ENCODE measurements around the gene APOBR. TPM values are rescaled to one million over a fixed set of nuclear protein-coding genes. Genes with fewer than 3 reads are reported as not detected.
A peak's percentile ranks its signal among the peaks of the same experiment; 100 is the strongest.

Gene APOBR
- total and polyA plus RNA-seq, 2 of the 13 experiments (the other 11 are each of a cell fraction or from before 2014, with no cell fraction given) = 0.03 TPM; not detected in 1

GRCh38 chr16:28503470-28504259 is 9.2 kb downstream of the APOBR start (continued):
- no peak for TF ChIP-seq THRA (CRISPR knock-in tag; IDR thresholded peaks at IDR 0.05; ENCODE audit: borderline replicate concordance)
- 0 out of 2 replicates have a peak, but pooled peaks have one; percentile 37 for TF ChIP-seq ZNF563 (CRISPR knock-in tag; IDR thresholded peaks at IDR 0.05)

DNA sequence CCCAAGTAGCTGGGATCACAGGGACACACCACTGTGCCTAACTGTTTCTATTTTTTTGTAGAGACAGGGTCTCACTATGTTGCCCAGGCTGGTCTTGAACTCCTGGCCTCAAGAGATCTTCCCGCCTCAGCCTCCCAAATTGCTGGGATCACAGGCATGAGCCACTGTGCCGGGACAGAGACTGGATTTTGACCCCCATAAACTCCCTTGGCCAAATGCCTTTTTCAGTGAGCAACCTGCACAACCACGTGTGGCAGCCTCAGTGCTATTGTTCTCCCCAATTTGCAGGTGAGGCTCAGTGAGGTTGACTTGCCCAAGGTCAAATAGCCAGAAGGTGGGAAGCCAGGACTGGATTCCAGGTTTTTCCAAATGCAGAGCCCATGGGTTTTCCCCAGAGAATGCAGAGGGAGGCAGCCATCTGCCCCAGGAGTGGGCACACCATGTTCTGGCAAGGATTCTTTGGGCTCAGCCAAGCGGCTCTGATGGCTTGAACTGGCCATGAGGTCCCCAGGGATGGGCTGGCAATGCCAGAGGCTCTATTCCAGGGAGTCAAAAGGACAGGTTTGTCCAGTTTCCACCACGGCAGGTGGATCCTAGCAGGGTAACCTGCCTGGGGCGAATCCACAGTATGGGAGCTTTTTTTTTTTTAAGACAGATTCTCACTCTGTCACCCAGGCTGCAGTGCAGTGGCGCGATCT is 10.4 kb downstream of the APOBR start:
- CTCF ChIA-PET (ENCODE audit: low intra/inter-chr PET ratio, low total read pairs) = no interaction called here
- POLR2A ChIA-PET = interaction anchor here (1.5 to 1.6 kb wide), 3 partner anchors 14 to 34 kb away, joined by 3 to 5 read pairs (median 3); partner anchors contain the start of gene NUPR1
- Histone ChIP-seq H3K4me2 (ENCODE audit: low read depth, low read length) (peak overlapping the region; percentile 65), H3K9me3 (ENCODE audit: low read length) (no peaks in the 10 kb centered on the region), H3K9ac (ENCODE audit: insufficient read depth, low read depth, low read length) (no peak overlapping the region), H3K4me1 (ENCODE audit: insufficient read depth, low read length) (peaks cover 55% of the 10 kb centered on the region), H3K4me3 (replicated peaks in 1 of 3; ENCODE audit: insufficient read depth in 1 of 3, low read depth in 2 of 3, low read length in 3 of 3) (peak overlapping the region in 1 of 3 experiments; percentile 34; a peak in 2 of 6 replicates), H3K36me3 (replicated peaks in 1 of 2; ENCODE audit: control insufficient read depth in 1 of 2, insufficient read depth in 2 of 2, low read length in 2 of 2) (no peaks in the 10 kb centered on the region), H3K79me2 (ENCODE audit: insufficient read depth, low read length) (no peaks in the 10 kb centered on the region), H2AFZ (ENCODE audit: low read length) (no peak overlapping the region), H4K20me1 (ENCODE audit: insufficient read depth, low read length) (no peaks in the 10 kb centered on the region), H3K27me3 (ENCODE audit: control insufficient read depth in 1 of 2, insufficient read depth in 2 of 2, low read length in 2 of 2) (peaks cover 2 to 14% of the 10 kb centered on the region in 2 experiments; a peak in 4 of 5 replicates), H3K27ac (ENCODE audit: extremely low read length, insufficient read depth, low read length) (no peak overlapping the region)
- no TSS peak for BruUV-seq (replicated peaks)
- whole genome bisulfite sequencing (ENCODE audit: low lambda C conversion rate) = 14% methylated on average over 6 of the region's 8 CpGs
- DNase-seq (ENCODE audit: low spot score) (no peak), FAIRE-seq (no peak), ATAC-seq (no peak)
- in situ Hi-C loops (cut with HindIII; ENCODE audit: extremely low pct_ligation_motif_present, low pct_unique_long_range_greater_than_20kb) = no loop called here
- intact Hi-C loops (cut with micrococcal nuclease; ENCODE audit: unreplicated experiment) = no loop called here
- TF ChIP-seq EZH2 (conservative IDR thresholded peaks at IDR 0.05; ENCODE audit: low read depth, low read length) (no peak), ZNF772 (CRISPR knock-in tag; IDR thresholded peaks at IDR 0.05) (0 out of 2 replicates have a peak, but pooled peaks have one; percentile 46), RFX3 (CRISPR knock-in tag; IDR thresholded peaks at IDR 0.05) (no peak), ZSCAN9 (CRISPR knock-in tag; IDR thresholded peaks at IDR 0.05; ENCODE audit: borderline replicate concordance) (no peak), FOXA3 (CRISPR knock-in tag; IDR thresholded peaks at IDR 0.05) (no peak), ZNF101 (CRISPR knock-in tag; IDR thresholded peaks at IDR 0.05; ENCODE audit: borderline replicate concordance, low read depth) (no peak), ZNF639 (CRISPR knock-in tag; conservative IDR thresholded peaks at IDR 0.05) (no peak), PPARG (CRISPR knock-in tag; conservative IDR thresholded peaks at IDR 0.05) (no peak), ZNF44 (CRISPR knock-in tag; IDR thresholded peaks at IDR 0.05) (no peak), HDAC1 (CRISPR knock-in tag; IDR thresholded peaks at IDR 0.05) (no peak), SRF (IDR thresholded peaks at IDR 0.05; ENCODE audit: low read depth, low read length) (no peak), ZNF431 (CRISPR knock-in tag; IDR thresholded peaks at IDR 0.05; ENCODE audit: borderline replicate concordance, low read depth) (no peak), SP5 (CRISPR knock-in tag; IDR thresholded peaks at IDR 0.05; ENCODE audit: borderline replicate concordance, low read depth) (no peak), ZNF354B (CRISPR knock-in tag; IDR thresholded peaks at IDR 0.05) (no peak), SALL2 (CRISPR knock-in tag; IDR thresholded peaks at IDR 0.05) (no peak)
- TF ChIP-seq, protein P1, sequence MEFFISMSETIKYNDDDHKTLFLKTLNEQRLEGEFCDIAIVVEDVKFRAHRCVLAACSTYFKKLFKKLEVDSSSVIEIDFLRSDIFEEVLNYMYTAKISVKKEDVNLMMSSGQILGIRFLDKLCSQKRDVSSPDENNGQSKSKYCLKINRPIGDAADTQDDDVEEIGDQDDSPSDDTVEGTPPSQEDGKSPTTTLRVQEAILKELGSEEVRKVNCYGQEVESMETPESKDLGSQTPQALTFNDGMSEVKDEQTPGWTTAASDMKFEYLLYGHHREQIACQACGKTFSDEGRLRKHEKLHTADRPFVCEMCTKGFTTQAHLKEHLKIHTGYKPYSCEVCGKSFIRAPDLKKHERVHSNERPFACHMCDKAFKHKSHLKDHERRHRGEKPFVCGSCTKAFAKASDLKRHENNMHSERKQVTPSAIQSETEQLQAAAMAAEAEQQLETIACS (CRISPR knock-in tag; IDR thresholded peaks at IDR 0.05) = no peak

All from HepG2 (cell line).